ENCODE measurements around the gene ACACB. TPM values are rescaled to one million over a fixed set of nuclear protein-coding genes. Genes with fewer than 3 reads are reported as not detected.
"Not testable (repeated sequence)": the region's sequence is repeated elsewhere in the genome, so short reads cannot be mapped to it uniquely, and the experiment has no call there.

The ACACB gene
- total RNA-seq, 2 experiments from 2014 or later: 9.7 to 12.2 TPM

GRCh38 chr12:109172787-109173186, 56.4 kb downstream of the ACACB start:
- POLR2A ChIA-PET, DNase-seq, H3K9me3 Mint-ChIP-seq, H3K27ac Mint-ChIP-seq, CTCF ChIA-PET, H3K27me3 Mint-ChIP-seq, H3K4me3 Mint-ChIP-seq, H3K4me1 Mint-ChIP-seq: not testable (repeated sequence)
- peaks cover 29% of the 10 kb centered on the region for H3K36me3 Mint-ChIP-seq (ENCODE audit: low read depth)

GRCh38 chr12:109173443-109174240, 57.3 kb downstream of the ACACB start:
- no peak for DNase-seq
- H3K9me3 Mint-ChIP-seq: peaks cover 2% of the 10 kb centered on the region
- no peaks in the 10 kb centered on the region for H3K27me3 Mint-ChIP-seq
- H3K4me1 Mint-ChIP-seq: no peaks in the 10 kb centered on the region
- ChIA-PET POLR2A (no interaction called here), CTCF (no interaction called here)
- H3K4me3 Mint-ChIP-seq: no peak overlapping the region
- peaks cover 27% of the 10 kb centered on the region for H3K36me3 Mint-ChIP-seq (ENCODE audit: low read depth)
- no peak overlapping the region for H3K27ac Mint-ChIP-seq

- Mint-ChIP-seq H3K9me3 (peaks cover 2% of the 10 kb centered on the region), H3K36me3 (ENCODE audit: low read depth) (peaks cover 26% of the 10 kb centered on the region), H3K27me3 (no peaks in the 10 kb centered on the region), H3K4me3 (no peak overlapping the region), H3K27ac (no peak overlapping the region), H3K4me1 (no peaks in the 10 kb centered on the region)
- DNase-seq: no peak
- ChIA-PET POLR2A (no interaction called here), CTCF (no interaction called here)
These were observed 58.1 kb downstream of the ACACB start for GRCh38 chr12:109174468-109174867.

- no peak overlapping the region for H3K4me3 Mint-ChIP-seq
- ChIA-PET POLR2A (no interaction called here), CTCF (no interaction called here)
These were observed 62.1 kb downstream of the ACACB start for GRCh38 chr12:109178532-109178931.

GRCh38 chr12:109179927-109180326, 63.5 kb downstream of the ACACB start:
- H3K4me3 Mint-ChIP-seq: no peak overlapping the region

More at GRCh38 chr12:109178532-109178931, 62.1 kb downstream of the ACACB start:
- no peak for DNase-seq
- Mint-ChIP-seq H3K4me1 (no peaks in the 10 kb centered on the region), H3K27me3 (no peaks in the 10 kb centered on the region), H3K36me3 (ENCODE audit: low read depth) (peaks cover 7% of the 10 kb centered on the region), H3K27ac (no peak overlapping the region), H3K9me3 (no peaks in the 10 kb centered on the region)

GRCh38 chr12:109182041-109182839, 65.9 kb downstream of the ACACB start:
- Mint-ChIP-seq H3K36me3 (ENCODE audit: low read depth) (peaks cover 4% of the 10 kb centered on the region), H3K27me3 (no peaks in the 10 kb centered on the region), H3K4me1 (no peaks in the 10 kb centered on the region), H3K4me3 (no peak overlapping the region), H3K27ac (no peak overlapping the region), H3K9me3 (no peaks in the 10 kb centered on the region)
- ChIA-PET POLR2A (no interaction called here), CTCF (no interaction called here)
- DNase-seq: no peak

More at GRCh38 chr12:109179927-109180326, 63.5 kb downstream of the ACACB start:
- DNase-seq: no peak
- Mint-ChIP-seq H3K27ac (no peak overlapping the region), H3K36me3 (ENCODE audit: low read depth) (peaks cover 4% of the 10 kb centered on the region), H3K4me1 (no peaks in the 10 kb centered on the region), H3K27me3 (no peaks in the 10 kb centered on the region), H3K9me3 (no peaks in the 10 kb centered on the region)
- ChIA-PET CTCF (no interaction called here), POLR2A (no interaction called here)

- POLR2A ChIA-PET: no interaction called here
- CTCF ChIA-PET: no interaction called here
- Mint-ChIP-seq H3K27me3 (no peaks in the 10 kb centered on the region), H3K4me3 (no peak overlapping the region), H3K4me1 (no peaks in the 10 kb centered on the region), H3K9me3 (no peaks in the 10 kb centered on the region), H3K36me3 (ENCODE audit: low read depth) (peaks cover 4% of the 10 kb centered on the region), H3K27ac (no peak overlapping the region)
- no peak for DNase-seq
These were observed 69.1 kb downstream of the ACACB start for GRCh38 chr12:109185441-109185840.

GRCh38 chr12:109186993-109187653, 70.7 kb downstream of the ACACB start:
- no peaks in the 10 kb centered on the region for H3K27me3 Mint-ChIP-seq
- peaks cover 6% of the 10 kb centered on the region for H3K36me3 Mint-ChIP-seq (ENCODE audit: low read depth)
- CTCF ChIA-PET: no interaction called here
- no peaks in the 10 kb centered on the region for H3K4me1 Mint-ChIP-seq
- H3K9me3 Mint-ChIP-seq: no peaks in the 10 kb centered on the region
- no peak overlapping the region for H3K27ac Mint-ChIP-seq
- DNase-seq: no peak
- no peak overlapping the region for H3K4me3 Mint-ChIP-seq
- POLR2A ChIA-PET: no interaction called here

- ChIA-PET POLR2A (no interaction called here), CTCF (no interaction called here)
- H3K4me3 Mint-ChIP-seq: no peak overlapping the region
- DNase-seq: no peak
- peaks cover 2% of the 10 kb centered on the region for H3K36me3 Mint-ChIP-seq (ENCODE audit: low read depth)
- no peaks in the 10 kb centered on the region for H3K9me3 Mint-ChIP-seq
- H3K27ac Mint-ChIP-seq: no peak overlapping the region
- no peaks in the 10 kb centered on the region for H3K4me1 Mint-ChIP-seq
- H3K27me3 Mint-ChIP-seq: no peaks in the 10 kb centered on the region
These were observed 71.8 kb downstream of the ACACB start for GRCh38 chr12:109188108-109188712.

GRCh38 chr12:109189291-109189690, 72.9 kb downstream of the ACACB start:
- Mint-ChIP-seq H3K36me3 (ENCODE audit: low read depth) (peaks cover 2% of the 10 kb centered on the region), H3K4me1 (no peaks in the 10 kb centered on the region), H3K9me3 (no peaks in the 10 kb centered on the region), H3K27me3 (no peaks in the 10 kb centered on the region), H3K27ac (no peak overlapping the region), H3K4me3 (no peak overlapping the region)
- no peak for DNase-seq
- ChIA-PET POLR2A (no interaction called here), CTCF (no interaction called here)

- Mint-ChIP-seq H3K4me1 (no peaks in the 10 kb centered on the region), H3K27ac (no peak overlapping the region), H3K4me3 (no peak overlapping the region), H3K9me3 (no peaks in the 10 kb centered on the region), H3K36me3 (ENCODE audit: low read depth) (peaks cover 14% of the 10 kb centered on the region), H3K27me3 (no peaks in the 10 kb centered on the region)
- ChIA-PET CTCF (no interaction called here), POLR2A (no interaction called here)
- DNase-seq: no peak
These were observed 75.3 kb downstream of the ACACB start for GRCh38 chr12:109191621-109192250.

GRCh38 chr12:109192358-109192757, 76.0 kb downstream of the ACACB start:
- POLR2A ChIA-PET: no interaction called here
- H3K27ac Mint-ChIP-seq: no peak overlapping the region
- H3K27me3 Mint-ChIP-seq: no peaks in the 10 kb centered on the region
- CTCF ChIA-PET: no interaction called here
- H3K36me3 Mint-ChIP-seq (ENCODE audit: low read depth): peaks cover 14% of the 10 kb centered on the region
- H3K9me3 Mint-ChIP-seq: no peaks in the 10 kb centered on the region
- no peaks in the 10 kb centered on the region for H3K4me1 Mint-ChIP-seq
- DNase-seq: no peak
- no peak overlapping the region for H3K4me3 Mint-ChIP-seq

GRCh38 chr12:109193896-109194295, 77.5 kb downstream of the ACACB start:
- Mint-ChIP-seq H3K4me3 (no peak overlapping the region), H3K9me3 (no peaks in the 10 kb centered on the region), H3K27me3 (no peaks in the 10 kb centered on the region), H3K4me1 (no peaks in the 10 kb centered on the region), H3K27ac (no peak overlapping the region), H3K36me3 (ENCODE audit: low read depth) (peaks cover 14% of the 10 kb centered on the region)
- no peak for DNase-seq
- ChIA-PET CTCF (no interaction called here), POLR2A (no interaction called here)

Data from activated CD4-positive, alpha-beta memory T cell treated with anti-CD3 and anti-CD28 coated beads, Interleukin-2, amount 10 ng/mL, durations not matched to agents 7 days and 5 days (primary cell).